NCI-H446 treated with DMSO at 0.1 percent for 48 hours (cell line): Measurements from ENCODE around the gene TRAPPC2L.

Experiments used
- DNase-seq: peaks from one replicate; lab custom pipeline; 2025; lab: John Stamatoyannopoulos, UW

TRAPPC2L gene

GRCh38 chr16:88910284-88911135 is 53.6 kb downstream of the TRAPPC2L start:
- DNase-seq: no peak

- DNase-seq: no peak
Measured at GRCh38 chr16:88911136-88911945, 54.4 kb downstream of the TRAPPC2L start.

- no peak for DNase-seq
Measured at GRCh38 chr16:88911946-88912310, 55.0 kb downstream of the TRAPPC2L start.
